DOHH2 (cell line): ENCODE measurements around the gene CEP350.
A peak's percentile ranks its signal among the peaks of the same experiment; 100 is the strongest.

Experiments used
- H3F3A ChIP-seq: fragments of 200-600 bp; sonication (generic), shearing (Covaris generic); 2 replicates; pipeline ENCODE4 v1.6.0; 2016; ENCODE audit warnings: antibody characterized with exemption, mild to moderate bottlenecking; ENCODE audit not compliant: control insufficient read depth, insufficient read depth
- H3K27ac ChIP-seq: fragments of 200-600 bp; sonication (generic); 2 replicates; pipeline ENCODE4 v1.5.1; 2014; ENCODE audit warnings: low read depth, mild to moderate bottlenecking, low read length, moderate library complexity
- H3K27me3 ChIP-seq: fragments of 200-600 bp; sonication (generic); 2 replicates; pipeline ENCODE4 v1.6.1; 2014; ENCODE audit warnings: mild to moderate bottlenecking, low read length, mixed read lengths; ENCODE audit not compliant: control insufficient read depth
- H3K36me3 ChIP-seq: fragments of 200-600 bp; sonication (generic); 2 replicates; pipeline ENCODE4 v1.6.1; 2014; ENCODE audit warnings: mild to moderate bottlenecking, low read length, moderate library complexity, mixed read lengths; ENCODE audit not compliant: control insufficient read depth
- H3K4me1 ChIP-seq: fragments of 200-600 bp; sonication (generic); 2 replicates; pipeline ENCODE4 v1.6.1; 2014; ENCODE audit warnings: mild to moderate bottlenecking, low read length, mixed read lengths; ENCODE audit not compliant: control insufficient read depth
- H3K4me2 ChIP-seq: fragments of 200-600 bp; sonication (generic); 2 replicates; pipeline ENCODE4 v1.6.0; 2014; ENCODE audit warnings: mild to moderate bottlenecking, low read length, moderate library complexity
- H3K4me3 ChIP-seq: fragments of 200-600 bp; sonication (generic); 2 replicates; pipeline ENCODE4 v1.5.1; 2014; ENCODE audit warnings: mild to moderate bottlenecking, low read length, mixed read lengths
- H3K79me2 ChIP-seq: fragments of 200-600 bp; sonication (generic); 2 replicates; pipeline ENCODE4 v1.6.1; 2014; ENCODE audit warnings: mild to moderate bottlenecking, low read length, mixed read lengths; ENCODE audit not compliant: control insufficient read depth
- H3K9me2 ChIP-seq: fragments of 200-600 bp; sonication (generic); replicated peaks from 2 replicates; pipeline ENCODE4 v1.6.1; 2014; ENCODE audit warnings: mild to moderate bottlenecking, low read length, mixed read lengths; ENCODE audit not compliant: control insufficient read depth
- H3K9me3 ChIP-seq: fragments of 200-600 bp; sonication (generic); 2 replicates; pipeline ENCODE4 v1.6.1; 2014; ENCODE audit warnings: antibody characterized with exemption, low read length, mixed read lengths; ENCODE audit not compliant: control insufficient read depth, insufficient read depth
- H4K20me1 ChIP-seq: fragments of 200-600 bp; sonication (generic); 2 replicates; pipeline ENCODE4 v1.6.0; 2014; ENCODE audit warnings: low read depth, mild to moderate bottlenecking, antibody characterized with exemption, low read length, moderate library complexity; ENCODE audit not compliant: control insufficient read depth, insufficient read depth
- CTCF ChIP-seq: fragments of 200-600 bp; sonication (generic); IDR thresholded peaks from one replicate; pipeline ENCODE4 v1.5.1; 2014; ENCODE audit warnings: antibody characterized with exemption, mild to moderate bottlenecking, low read depth, low read length; ENCODE audit not compliant: poor library complexity, severe bottlenecking
- EZH2phosphoT487 ChIP-seq: fragments of 200-600 bp; sonication (generic); IDR thresholded peaks from 2 replicates; pipeline ENCODE4 v1.6.1; 2017; ENCODE audit warnings: borderline replicate concordance, mild to moderate bottlenecking, antibody characterized with exemption, low read length, moderate library complexity, mixed read lengths

Gene CEP350, protein sequence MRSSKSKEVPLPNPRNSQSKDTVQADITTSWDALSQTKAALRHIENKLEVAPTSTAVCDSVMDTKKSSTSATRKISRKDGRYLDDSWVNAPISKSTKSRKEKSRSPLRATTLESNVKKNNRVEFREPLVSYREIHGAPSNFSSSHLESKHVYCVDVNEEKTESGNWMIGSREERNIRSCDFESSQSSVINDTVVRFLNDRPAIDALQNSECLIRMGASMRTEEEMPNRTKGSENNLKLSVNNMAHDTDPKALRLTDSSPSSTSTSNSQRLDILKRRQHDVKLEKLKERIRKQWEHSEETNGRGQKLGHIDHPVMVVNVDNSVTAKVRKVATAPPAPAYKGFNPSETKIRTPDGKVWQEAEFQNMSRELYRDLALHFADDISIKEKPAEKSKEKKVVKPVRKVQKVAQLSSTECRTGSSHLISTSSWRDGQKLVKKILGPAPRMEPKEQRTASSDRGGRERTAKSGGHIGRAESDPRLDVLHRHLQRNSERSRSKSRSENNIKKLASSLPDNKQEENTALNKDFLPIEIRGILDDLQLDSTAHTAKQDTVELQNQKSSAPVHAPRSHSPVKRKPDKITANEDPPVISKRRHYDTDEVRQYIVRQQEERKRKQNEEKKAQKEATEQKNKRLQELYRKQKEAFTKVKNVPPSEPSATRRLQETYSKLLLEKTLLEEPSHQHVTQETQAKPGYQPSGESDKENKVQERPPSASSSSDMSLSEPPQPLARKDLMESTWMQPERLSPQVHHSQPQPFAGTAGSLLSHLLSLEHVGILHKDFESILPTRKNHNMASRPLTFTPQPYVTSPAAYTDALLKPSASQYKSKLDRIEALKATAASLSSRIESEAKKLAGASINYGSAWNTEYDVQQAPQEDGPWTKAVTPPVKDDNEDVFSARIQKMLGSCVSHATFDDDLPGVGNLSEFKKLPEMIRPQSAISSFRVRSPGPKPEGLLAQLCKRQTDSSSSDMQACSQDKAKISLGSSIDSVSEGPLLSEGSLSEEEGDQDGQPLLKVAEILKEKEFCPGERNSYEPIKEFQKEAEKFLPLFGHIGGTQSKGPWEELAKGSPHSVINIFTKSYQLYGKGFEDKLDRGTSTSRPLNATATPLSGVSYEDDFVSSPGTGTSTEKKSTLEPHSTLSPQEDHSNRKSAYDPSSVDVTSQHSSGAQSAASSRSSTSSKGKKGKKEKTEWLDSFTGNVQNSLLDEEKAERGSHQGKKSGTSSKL (N-terminal part only)

GRCh38 chr1:179954493-179955286 is at the start of gene CEP350:
Gene CEP350 (plus strand): TSS chr1:179954810. CDS start chr1:179986182, 31,372 bp downstream.
- Histone ChIP-seq H3K4me2 (peak within 1 kb of the TSS; percentile 93), H3F3A (peaks cover 6% of the 10 kb centered on the region), H3K9me2 (no peaks in the 10 kb centered on the region), H3K27me3 (no peaks in the 10 kb centered on the region), H4K20me1 (peaks cover 15% of the 10 kb centered on the region; the same call in 1 of the 2 replicates), H3K27ac (peak within 1 kb of the TSS; percentile 78), H3K4me1 (peaks cover 57% of the 10 kb centered on the region), H3K4me3 (peak within 1 kb of the TSS; percentile 96), H3K9me3 (no peaks in the 10 kb centered on the region), H3K79me2 (peaks cover 55% of the 10 kb centered on the region), H3K36me3 (peaks cover 15% of the 10 kb centered on the region; the same call in 1 of the 2 replicates)
- TF ChIP-seq CTCF: no peak
- no peak for TF ChIP-seq EZH2phosphoT487

GRCh38 chr1:179910934-179911333 is 43.7 kb upstream of the CEP350 start:
- H3K4me1 ChIP-seq: no peaks in the 10 kb centered on the region
- no peak overlapping the region for H3K4me2 ChIP-seq
- H3K36me3 ChIP-seq: peaks cover 11% of the 10 kb centered on the region
- no peaks in the 10 kb centered on the region for H3F3A ChIP-seq
- TF ChIP-seq CTCF (no peak), EZH2phosphoT487 (no peak)
- no peaks in the 10 kb centered on the region for H4K20me1 ChIP-seq
- no peaks in the 10 kb centered on the region for H3K9me3 ChIP-seq
- no peaks in the 10 kb centered on the region for H3K9me2 ChIP-seq
- no peak overlapping the region for H3K27ac ChIP-seq
- no peak overlapping the region for H3K4me3 ChIP-seq
- no peaks in the 10 kb centered on the region for H3K27me3 ChIP-seq
- no peaks in the 10 kb centered on the region for H3K79me2 ChIP-seq

DNA sequence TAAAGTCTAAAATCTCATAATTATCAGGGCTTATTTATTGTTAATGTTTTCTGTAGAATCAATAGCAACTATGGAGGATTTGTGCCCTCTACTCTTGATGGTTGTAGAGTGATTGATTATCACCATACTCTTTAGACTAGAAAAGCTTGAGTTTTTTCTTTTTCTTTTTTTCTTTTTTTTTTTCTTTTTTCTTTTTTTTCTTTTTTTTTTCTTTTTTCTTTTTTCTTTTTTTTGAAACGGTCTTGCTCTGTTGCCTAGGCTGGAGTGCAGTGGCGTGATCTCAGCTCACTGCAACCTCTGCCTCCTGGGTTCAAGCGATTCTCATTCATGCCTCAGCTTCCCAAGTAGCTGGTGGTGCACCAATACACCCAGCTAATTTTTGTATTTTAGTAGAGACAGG is 42.8 kb upstream of the CEP350 start:
- H3K4me2 ChIP-seq: no peak overlapping the region
- no peak overlapping the region for H3K27ac ChIP-seq
- no peaks in the 10 kb centered on the region for H3K9me2 ChIP-seq
- H3K36me3 ChIP-seq: peaks cover 11% of the 10 kb centered on the region
- H3K4me3 ChIP-seq: no peak overlapping the region
- no peaks in the 10 kb centered on the region for H3K79me2 ChIP-seq
- H4K20me1 ChIP-seq: no peaks in the 10 kb centered on the region
- H3K27me3 ChIP-seq: no peaks in the 10 kb centered on the region
- no peaks in the 10 kb centered on the region for H3F3A ChIP-seq
- no peaks in the 10 kb centered on the region for H3K4me1 ChIP-seq
- H3K9me3 ChIP-seq: no peaks in the 10 kb centered on the region
- TF ChIP-seq CTCF: no peak
- TF ChIP-seq EZH2phosphoT487: no peak
